Lung (tissue), 12 donors: Measurements from ENCODE around the gene DCP1A. TPM values are rescaled to one million over a fixed set of nuclear protein-coding genes. Genes with fewer than 3 reads are reported as not detected.

Experiments used
- ATAC-seq: fragments of 200-7000 bp; cut with Tn5 transposase; one replicate; pipeline ENCODE4 v1.9.1; 2020; ENCODE audit warnings: moderate number of reproducible peaks; ENCODE audit not compliant: insufficient read depth, low FRiP score
- DNase-seq, 3 donors: peaks; one replicate each; pipeline ENCODE4 v3.0.0-alpha.2; 2013 to 2017
- H3K27ac ChIP-seq, 2 donors: one replicate each; pipeline ENCODE4 v1.5.1; 2013; ENCODE audit warnings: mild to moderate bottlenecking in 2 of 2, moderate library complexity in 2 of 2, control low read depth in 1 of 2, inconsistent platforms in 1 of 2, low read depth in 1 of 2, low read length in 1 of 2
- H3K27me3 ChIP-seq, 3 donors: one replicate each; pipeline ENCODE4 v1.5.1; 2013; ENCODE audit warnings: low read length in 2 of 3; ENCODE audit not compliant: control insufficient read depth in 3 of 3, insufficient read depth in 3 of 3
- H3K36me3 ChIP-seq, 4 donors: one replicate each; pipeline ENCODE4 v1.5.1; 2013; ENCODE audit warnings: low read length in 4 of 4, mild to moderate bottlenecking in 1 of 4, moderate library complexity in 1 of 4; ENCODE audit not compliant: control insufficient read depth in 4 of 4, insufficient read depth in 4 of 4
- H3K4me1 ChIP-seq, 5 donors: one replicate each; pipeline ENCODE4 v1.5.1; 2013; ENCODE audit warnings: low read length in 5 of 5, mild to moderate bottlenecking in 2 of 5, moderate library complexity in 1 of 5; ENCODE audit not compliant: control insufficient read depth in 5 of 5, insufficient read depth in 5 of 5
- H3K4me3 ChIP-seq: one replicate; pipeline ENCODE4 v1.5.1; 2013; ENCODE audit warnings: mild to moderate bottlenecking, control low read depth, moderate library complexity
- H3K9ac ChIP-seq, 2 donors: one replicate each; pipeline ENCODE4 v1.5.1; 2013; ENCODE audit warnings: low read length in 2 of 2, control low read depth in 1 of 2; ENCODE audit not compliant: insufficient read depth in 1 of 2
- H3K9me3 ChIP-seq, 4 donors: one replicate each; pipeline ENCODE4 v1.5.1; 2013; ENCODE audit warnings: low read length in 3 of 4, mild to moderate bottlenecking in 1 of 4, moderate library complexity in 1 of 4; ENCODE audit not compliant: control insufficient read depth in 4 of 4, insufficient read depth in 3 of 4
- CTCF ChIP-seq: IDR thresholded peaks from 2 replicates; pipeline ENCODE4 v1.5.1; 2012; ENCODE audit warnings: mild to moderate bottlenecking; ENCODE audit errors: control extremely low read depth, extremely low read depth
- WGBS, 2 donors: extraction: QIAGEN DNeasy Blood & Tissue Kit; methylation state at CpG; one replicate each; pipeline ENCODE4 v1.1.7; 2013; 5-methylcytosine and 5-hydroxymethylcytosine counted together
- polyA plus RNA-seq, 2 donors: library from polyadenylated mRNA; stranded (reverse); fragments of 200-250 nt; gene quantifications; one replicate each; pipeline ENCODE4 v1.2.1, GENCODE V29; 2013
- total RNA-seq, 2 donors: library from RNA; depleted of rRNA in 1 of 2; stranded (reverse); fragments of >200 nt in 1 of 2; gene quantifications; one replicate each; pipeline ENCODE4 v1.2.1, GENCODE V29; 2014 to 2021
- donor health status: control.
- donor health status: control.
- donor health status: Bipolar disorder and iron deficiency.
- donor health status: healthy.
- donor health status: DM: yes; HTN: yes; CAD: no.

Gene DCP1A
- total and polyA plus RNA-seq, 4 donors: 5.9 to 29.3 (median 14.9) TPM

GRCh38 chr3:53303957-53304356 is 43.4 kb downstream of the DCP1A start:
- no peaks in the 10 kb centered on the region for H3K27me3 ChIP-seq
- peaks cover 15 to 33% (median 22%) of the 10 kb centered on the region in 4 donors for H3K36me3 ChIP-seq
- H3K9ac ChIP-seq: no peak overlapping the region
- 66 to 87% methylated on average over 3 of the region's 3 CpGs for WGBS, 2 donors
- no peak for TF ChIP-seq CTCF
- no peak overlapping the region for H3K4me3 ChIP-seq
- DNase-seq (no peak), ATAC-seq (no peak)
- peak overlapping the region; percentile 40 to 69 for H3K27ac ChIP-seq
- no peaks in the 10 kb centered on the region for H3K4me1 ChIP-seq
- no peaks in the 10 kb centered on the region for H3K9me3 ChIP-seq

GRCh38 chr3:53303549-53303948 is 43.8 kb downstream of the DCP1A start:
- WGBS, 2 donors: 73 to 86% methylated on average over 3 of the region's 3 CpGs
- Histone ChIP-seq H3K27ac (peak overlapping the region; percentile 40 to 69), H3K4me1 (no peaks in the 10 kb centered on the region), H3K4me3 (no peak overlapping the region), H3K9ac (no peak overlapping the region), H3K9me3 (no peaks in the 10 kb centered on the region), H3K36me3 (peaks cover 18 to 34% (median 23%) of the 10 kb centered on the region in 4 donors), H3K27me3 (no peaks in the 10 kb centered on the region)
- no peak for TF ChIP-seq CTCF
- DNase-seq (no peak), ATAC-seq (no peak)

GRCh38 chr3:53300826-53301225 is 46.5 kb downstream of the DCP1A start:
- H3K27me3 ChIP-seq: no peaks in the 10 kb centered on the region

More at GRCh38 chr3:53300826-53301225, 46.5 kb downstream of the DCP1A start:
- WGBS, 2 donors: 85 to 90% methylated on average over 3 of the region's 3 CpGs
- ATAC-seq (no peak), DNase-seq (no peak)
- TF ChIP-seq CTCF: no peak
- Histone ChIP-seq H3K36me3 (peaks cover 14 to 43% (median 19%) of the 10 kb centered on the region in 4 donors), H3K9ac (no peak overlapping the region), H3K4me1 (no peaks in the 10 kb centered on the region), H3K27ac (no peak overlapping the region), H3K9me3 (no peaks in the 10 kb centered on the region), H3K4me3 (no peak overlapping the region)
